Mesendoderm (in vitro differentiated cells): ENCODE results near the gene KPTN.
A peak's percentile ranks its signal among the peaks of the same experiment; 100 is the strongest.

Experiments
- DNase-seq: peaks from one replicate; pipeline ENCODE4 v3.0.0; 2013
- H2AK5ac ChIP-seq: 2 replicates; pipeline ENCODE4 v1.6.1; 2013; ENCODE audit warnings: low read length, inconsistent platforms
- H2BK120ac ChIP-seq: 2 replicates; pipeline ENCODE4 v1.6.1; 2013; ENCODE audit warnings: low read depth, mild to moderate bottlenecking, low read length, moderate library complexity, mixed read lengths
- H2BK15ac ChIP-seq: replicated peaks from 2 replicates; pipeline ENCODE4 v1.6.1; 2013; ENCODE audit warnings: low read depth, mild to moderate bottlenecking, moderate library complexity
- H2BK5ac ChIP-seq: 2 replicates; pipeline ENCODE4 v1.6.1; 2013; ENCODE audit warnings: low read length, inconsistent platforms
- H3K18ac ChIP-seq: 2 replicates; pipeline ENCODE4 v1.6.1; 2013; ENCODE audit warnings: mild to moderate bottlenecking, low read length, mixed read lengths
- H3K23ac ChIP-seq: one replicate; pipeline ENCODE4 v1.6.1; 2013; ENCODE audit warnings: low read length
- H3K27ac ChIP-seq: 2 replicates; pipeline ENCODE4 v1.5.1; 2013; ENCODE audit warnings: low read depth, mild to moderate bottlenecking, inconsistent platforms, low read length, moderate library complexity
- H3K27me3 ChIP-seq: 2 replicates; pipeline ENCODE4 v1.6.1; 2013; ENCODE audit warnings: low read length, control low read depth, mild to moderate bottlenecking, inconsistent platforms; ENCODE audit not compliant: insufficient read depth, poor library complexity
- H3K36me3 ChIP-seq: 2 replicates; pipeline ENCODE4 v1.6.1; 2013; ENCODE audit warnings: low read length, inconsistent platforms; ENCODE audit not compliant: control insufficient read depth, insufficient read depth
- H3K4ac ChIP-seq: one replicate; pipeline ENCODE4 v1.6.1; 2013; ENCODE audit warnings: low read depth, mild to moderate bottlenecking, low read length, moderate library complexity
- H3K4me1 ChIP-seq: 2 replicates; pipeline ENCODE4 v1.6.1; 2013; ENCODE audit warnings: low read depth, low read length, inconsistent platforms; ENCODE audit not compliant: control insufficient read depth
- H3K4me2 ChIP-seq: 2 replicates; pipeline ENCODE4 v1.6.1; 2013; ENCODE audit warnings: low read length
- H3K4me3 ChIP-seq: 2 replicates; pipeline ENCODE4 v1.5.1; 2013; ENCODE audit warnings: mild to moderate bottlenecking, low read length
- H3K56ac ChIP-seq: one replicate; pipeline ENCODE4 v1.6.1; 2013; ENCODE audit warnings: low read length
- H3K79me1 ChIP-seq: 2 replicates; pipeline ENCODE4 v1.6.1; 2013; ENCODE audit warnings: low read length, inconsistent platforms
- H3K79me2 ChIP-seq: 2 replicates; pipeline ENCODE4 v1.6.1; 2013; ENCODE audit warnings: mild to moderate bottlenecking, low read length; ENCODE audit not compliant: control insufficient read depth, insufficient read depth
- H3K9ac ChIP-seq: 2 replicates; pipeline ENCODE4 v1.6.1; 2013; ENCODE audit warnings: low read length, inconsistent platforms
- H4K5ac ChIP-seq: one replicate; pipeline ENCODE4 v1.6.1; 2013; ENCODE audit warnings: low read length
- H4K8ac ChIP-seq: one replicate; pipeline ENCODE4 v1.6.1; 2013; ENCODE audit warnings: low read depth, mild to moderate bottlenecking, control low read depth, low read length, moderate library complexity
- WGBS: extraction: QIAGEN DNeasy Blood & Tissue Kit; methylation state at CpG from one replicate; pipeline ENCODE4 v1.1.7; 2013; ENCODE audit warnings: low lambda C conversion rate, missing lambda C conversion rate; ENCODE audit not compliant: insufficient coverage; ENCODE audit errors: extremely low coverage; 5-methylcytosine and 5-hydroxymethylcytosine counted together

KPTN gene

GRCh38 chr19:47428177-47428894 lies 55.7 kb downstream of the KPTN start:
- H2BK120ac ChIP-seq = no peak overlapping the region
- H2AK5ac ChIP-seq = no peak overlapping the region
- no peak overlapping the region for H3K18ac ChIP-seq
- H3K4ac ChIP-seq = no peak overlapping the region
- H2BK5ac ChIP-seq = no peak overlapping the region
- peak; percentile 100 for DNase-seq
- H3K79me1 ChIP-seq = no peaks in the 10 kb centered on the region
- no peak overlapping the region for H4K5ac ChIP-seq
- H3K4me1 ChIP-seq = peaks cover 4% of the 10 kb centered on the region
- no CpG with 5 or more reads among the region's 27 CpGs for WGBS
- H3K36me3 ChIP-seq = no peaks in the 10 kb centered on the region
- peak overlapping the region; percentile 36 for H3K9ac ChIP-seq
- no peak overlapping the region for H2BK15ac ChIP-seq
- no peak overlapping the region for H3K27ac ChIP-seq
- peak overlapping the region; percentile 57 for H3K4me2 ChIP-seq
- H3K27me3 ChIP-seq = no peaks in the 10 kb centered on the region
- H4K8ac ChIP-seq = no peak overlapping the region
- peak overlapping the region; percentile 51 for H3K56ac ChIP-seq
- H3K23ac ChIP-seq = no peak overlapping the region
- H3K4me3 ChIP-seq = no peak overlapping the region
- no peaks in the 10 kb centered on the region for H3K79me2 ChIP-seq

GRCh38 chr19:47427241-47428176 lies 56.5 kb downstream of the KPTN start:
- DNase-seq = peak; percentile 94

More at GRCh38 chr19:47427241-47428176, 56.5 kb downstream of the KPTN start:
- no peak overlapping the region for H4K5ac ChIP-seq
- H2BK120ac ChIP-seq = no peak overlapping the region
- H3K4me3 ChIP-seq = no peak overlapping the region
- H3K4me1 ChIP-seq = peaks cover 4% of the 10 kb centered on the region
- no peak overlapping the region for H3K4ac ChIP-seq
- H4K8ac ChIP-seq = no peak overlapping the region
- H3K79me1 ChIP-seq = no peaks in the 10 kb centered on the region
- no peak overlapping the region for H2AK5ac ChIP-seq
- no peak overlapping the region for H2BK15ac ChIP-seq
- peak overlapping the region; percentile 34 for H3K4me2 ChIP-seq
- H3K36me3 ChIP-seq = no peaks in the 10 kb centered on the region
- H2BK5ac ChIP-seq = no peak overlapping the region
- H3K9ac ChIP-seq = peak overlapping the region; percentile 63
- H3K18ac ChIP-seq = no peak overlapping the region
- H3K27me3 ChIP-seq = no peaks in the 10 kb centered on the region
- H3K56ac ChIP-seq = peak overlapping the region; percentile 85
- peak overlapping the region; percentile 22 for H3K27ac ChIP-seq
- no CpG with 5 or more reads among the region's 17 CpGs for WGBS
- no peaks in the 10 kb centered on the region for H3K79me2 ChIP-seq
- no peak overlapping the region for H3K23ac ChIP-seq
